Measurements from ENCODE around the gene RRP9. TPM values are rescaled to one million over a fixed set of nuclear protein-coding genes. Genes with fewer than 3 reads are reported as not detected.

RRP9 gene
- polyA plus RNA-seq, 1 experiment, result 10.8 TPM

- Histone ChIP-seq H3K27ac (ENCODE audit: low read depth, low read length) (no peak overlapping the region), H3K4me3 (ENCODE audit: low read depth, low read length) (no peak overlapping the region), H3K9me3 (ENCODE audit: control insufficient read depth, insufficient read depth, low read length) (no peaks in the 10 kb centered on the region; the same call in 1 of the 2 replicates), H3K27me3 (ENCODE audit: control insufficient read depth, insufficient read depth, low read length) (no peaks in the 10 kb centered on the region)
- ChIA-PET CTCF (interaction anchor here (1.0 to 2.6 kb wide), 3 partner anchors 12 to 20 kb away, joined by 3 to 10 read pairs (median 3); partner anchors contain the start of gene RRP9), POLR2A (interaction anchor here (0.7 to 1.2 kb wide), 2 partner anchors 12 to 131 kb away, joined by 3 to 5 read pairs; partner anchors contain the start of gene ABHD14B)
- DNase-seq (ENCODE audit: low read depth, low spot score), result no peak
- TF ChIP-seq CTCF (IDR thresholded peaks at IDR 0.05; ENCODE audit: low read depth, low read length), result no peak
These were observed 20.2 kb upstream of the RRP9 start for GRCh38 chr3:51961602-51962569.

GRCh38 chr3:51961011-51961410 is 19.3 kb upstream of the RRP9 start:
- Histone ChIP-seq H3K27me3 (ENCODE audit: control insufficient read depth, insufficient read depth, low read length) (no peaks in the 10 kb centered on the region), H3K27ac (ENCODE audit: low read depth, low read length) (no peak overlapping the region), H3K4me3 (ENCODE audit: low read depth, low read length) (no peak overlapping the region), H3K9me3 (ENCODE audit: control insufficient read depth, insufficient read depth, low read length) (no peaks in the 10 kb centered on the region; the same call in 1 of the 2 replicates)
- no peak for TF ChIP-seq CTCF (IDR thresholded peaks at IDR 0.05; ENCODE audit: low read depth, low read length)
- ChIA-PET POLR2A (no interaction called here), CTCF (interaction anchor here (1.4 kb wide), 1 partner anchor 12 kb away, joined by 3 read pairs; no protein-coding TSS in a partner anchor)
- DNase-seq (ENCODE audit: low read depth, low spot score), result no peak

- ChIA-PET POLR2A (no interaction called here), CTCF (no interaction called here)
- Histone ChIP-seq H3K4me3 (ENCODE audit: low read depth, low read length) (no peak overlapping the region), H3K27me3 (ENCODE audit: control insufficient read depth, insufficient read depth, low read length) (no peaks in the 10 kb centered on the region), H3K27ac (ENCODE audit: low read depth, low read length) (no peak overlapping the region), H3K9me3 (ENCODE audit: control insufficient read depth, insufficient read depth, low read length) (no peaks in the 10 kb centered on the region; the same call in 1 of the 2 replicates)
- TF ChIP-seq CTCF (IDR thresholded peaks at IDR 0.05; ENCODE audit: low read depth, low read length), result no peak
- no peak for DNase-seq (ENCODE audit: low read depth, low spot score)
These were observed 18.7 kb upstream of the RRP9 start for GRCh38 chr3:51960386-51960785.

GRCh38 chr3:51959651-51960050 is 17.9 kb upstream of the RRP9 start:
- H3K27ac ChIP-seq (ENCODE audit: low read depth, low read length), result no peak overlapping the region
- no peaks in the 10 kb centered on the region for H3K27me3 ChIP-seq (ENCODE audit: control insufficient read depth, insufficient read depth, low read length)
- TF ChIP-seq CTCF (IDR thresholded peaks at IDR 0.05; ENCODE audit: low read depth, low read length), result no peak
- H3K4me3 ChIP-seq (ENCODE audit: low read depth, low read length), result no peak overlapping the region
- no peak for DNase-seq (ENCODE audit: low read depth, low spot score)
- no peaks in the 10 kb centered on the region; the same call in 1 of the 2 replicates for H3K9me3 ChIP-seq (ENCODE audit: control insufficient read depth, insufficient read depth, low read length)
- POLR2A ChIA-PET, result no interaction called here
- CTCF ChIA-PET, result no interaction called here
